Ishikawa (cell line): Measurements from ENCODE around the gene KTN1.

Source experiments
- CEBPB ChIP-seq: IDR thresholded peaks from 2 replicates; pipeline ENCODE4 v1.6.1; 2012
- CREB1 ChIP-seq: IDR thresholded peaks from 2 replicates; pipeline ENCODE4 v1.6.1; 2012; ENCODE audit warnings: low read depth
- EGR1 ChIP-seq: IDR thresholded peaks from 2 replicates; pipeline ENCODE4 v1.6.1; 2012
- EP300 ChIP-seq: IDR thresholded peaks from 2 replicates; pipeline ENCODE4 v1.6.1; 2012; ENCODE audit warnings: borderline replicate concordance
- FOXM1 ChIP-seq: IDR thresholded peaks from 2 replicates; pipeline ENCODE4 v1.6.1; 2012; ENCODE audit warnings: low read depth, borderline replicate concordance
- MAX ChIP-seq: IDR thresholded peaks from 2 replicates; pipeline ENCODE4 v1.6.1; 2012
- NFIC ChIP-seq: IDR thresholded peaks from 2 replicates; pipeline ENCODE4 v1.6.1; 2012
- RAD21 ChIP-seq: IDR thresholded peaks from 2 replicates; pipeline ENCODE4 v1.6.1; 2012; ENCODE audit warnings: low read depth
- REST ChIP-seq: IDR thresholded peaks from 2 replicates; pipeline ENCODE4 v1.6.1; 2012; ENCODE audit warnings: low read depth, mild to moderate bottlenecking
- TAF1 ChIP-seq: IDR thresholded peaks from 2 replicates; pipeline ENCODE4 v1.6.1; 2012; ENCODE audit warnings: low read depth, mild to moderate bottlenecking
- TCF12 ChIP-seq: IDR thresholded peaks from 2 replicates; pipeline ENCODE4 v1.6.1; 2012; ENCODE audit warnings: low read depth
- TEAD4 ChIP-seq: IDR thresholded peaks from 2 replicates; pipeline ENCODE4 v1.6.1; 2012
- USF1 ChIP-seq: IDR thresholded peaks from 2 replicates; pipeline ENCODE4 v1.6.1; 2012
- YY1 ChIP-seq: IDR thresholded peaks from 2 replicates; pipeline ENCODE4 v1.6.1; 2012; ENCODE audit warnings: low read depth
- ZBTB7A ChIP-seq: IDR thresholded peaks from 2 replicates; pipeline ENCODE4 v1.6.1; 2012; ENCODE audit warnings: low read depth

Gene KTN1

GRCh38 chr14:55711175-55711811 is 131.3 kb downstream of the KTN1 start:
- TF ChIP-seq TAF1 (no peak), EP300 (no peak), CREB1 (no peak), CEBPB (no peak), ZBTB7A (no peak), TEAD4 (no peak), MAX (no peak)

GRCh38 chr14:55712491-55712890 is 132.5 kb downstream of the KTN1 start:
- no peak for TF ChIP-seq YY1

- no peak for TF ChIP-seq TAF1
- TF ChIP-seq YY1 = no peak
- no peak for TF ChIP-seq EP300
- TF ChIP-seq FOXM1 = no peak
- no peak for TF ChIP-seq USF1
- no peak for TF ChIP-seq EGR1
- no peak for TF ChIP-seq CEBPB
- no peak for TF ChIP-seq CREB1
- no peak for TF ChIP-seq TCF12
- no peak for TF ChIP-seq RAD21
- TF ChIP-seq REST = no peak
- TF ChIP-seq MAX = no peak
- no peak for TF ChIP-seq NFIC
- TF ChIP-seq ZBTB7A = no peak
- no peak for TF ChIP-seq TEAD4
These were observed 133.5 kb downstream of the KTN1 start for GRCh38 chr14:55713486-55713885.

GRCh38 chr14:55715889-55716288 is 135.9 kb downstream of the KTN1 start:
- TF ChIP-seq TEAD4 (no peak), USF1 (no peak), RAD21 (no peak)

- TF ChIP-seq TCF12 (no peak), YY1 (no peak), TAF1 (no peak), TEAD4 (no peak), RAD21 (no peak), MAX (no peak), USF1 (no peak), EP300 (no peak), CREB1 (no peak), FOXM1 (no peak)
These were observed 137.6 kb downstream of the KTN1 start for GRCh38 chr14:55717621-55718020.

- TF ChIP-seq TAF1 (no peak), NFIC (no peak), ZBTB7A (no peak), CEBPB (no peak), TCF12 (no peak), MAX (no peak), CREB1 (no peak), USF1 (no peak), YY1 (no peak), EGR1 (no peak), FOXM1 (no peak), RAD21 (no peak), REST (no peak), TEAD4 (no peak), EP300 (no peak)
These were observed 138.5 kb downstream of the KTN1 start for GRCh38 chr14:55718551-55718950.
